Right lobe of liver (tissue), 4 donors: ENCODE measurements around the gene GRM7.

Experiments
- CTCF ChIP-seq, 4 donors: fragments of 200-600 bp in 3 of 4; fragments of 450-650 bp in 1 of 4; IDR thresholded peaks; one replicate each; pipeline versions ENCODE4 v1.5.1 to v1.8.0; 2016 to 2022; ENCODE audit warnings: antibody characterized with exemption in 4 of 4, mild to moderate bottlenecking in 2 of 4
- POLR2A ChIP-seq: fragments of 450-650 bp; IDR thresholded peaks from one replicate; pipeline ENCODE4 v1.6.1; 2017; ENCODE audit warnings: antibody characterized with exemption, mild to moderate bottlenecking
- donor health status: DM: no; HTN: no; CAD: no.
- donor health status: DM: no; HTN: no; CAD: no.
- donor health status: DM: no; HTN: yes; CAD: no.

GRCh38 chr3:7211740-7212139 is 350.8 kb downstream of the GRM7 start:
- TF ChIP-seq CTCF (IDR thresholded peaks at IDR 0.05) (no peak), POLR2A (no peak)
